Measurements from ENCODE around the gene RGMA.

DNA sequence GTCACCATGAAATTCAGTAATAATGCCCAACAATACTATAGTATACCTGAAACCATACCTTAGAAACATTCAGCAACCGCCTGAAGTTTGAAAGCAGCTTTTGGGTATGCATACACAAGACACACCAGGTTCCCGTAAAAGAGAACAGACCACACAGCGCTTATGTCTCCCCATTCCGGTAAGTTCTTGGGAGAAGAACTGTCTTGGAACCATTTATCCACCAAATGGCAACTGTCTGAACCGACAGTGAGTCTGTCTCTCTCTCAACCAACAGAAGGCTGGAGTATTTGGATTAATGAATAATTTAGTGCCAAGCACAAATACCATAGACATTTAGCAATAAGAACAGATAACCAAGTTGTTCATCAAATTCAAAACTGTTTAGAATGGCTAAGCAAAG, 7.6 kb downstream of the RGMA start:
- TF ChIP-seq, protein P1, sequence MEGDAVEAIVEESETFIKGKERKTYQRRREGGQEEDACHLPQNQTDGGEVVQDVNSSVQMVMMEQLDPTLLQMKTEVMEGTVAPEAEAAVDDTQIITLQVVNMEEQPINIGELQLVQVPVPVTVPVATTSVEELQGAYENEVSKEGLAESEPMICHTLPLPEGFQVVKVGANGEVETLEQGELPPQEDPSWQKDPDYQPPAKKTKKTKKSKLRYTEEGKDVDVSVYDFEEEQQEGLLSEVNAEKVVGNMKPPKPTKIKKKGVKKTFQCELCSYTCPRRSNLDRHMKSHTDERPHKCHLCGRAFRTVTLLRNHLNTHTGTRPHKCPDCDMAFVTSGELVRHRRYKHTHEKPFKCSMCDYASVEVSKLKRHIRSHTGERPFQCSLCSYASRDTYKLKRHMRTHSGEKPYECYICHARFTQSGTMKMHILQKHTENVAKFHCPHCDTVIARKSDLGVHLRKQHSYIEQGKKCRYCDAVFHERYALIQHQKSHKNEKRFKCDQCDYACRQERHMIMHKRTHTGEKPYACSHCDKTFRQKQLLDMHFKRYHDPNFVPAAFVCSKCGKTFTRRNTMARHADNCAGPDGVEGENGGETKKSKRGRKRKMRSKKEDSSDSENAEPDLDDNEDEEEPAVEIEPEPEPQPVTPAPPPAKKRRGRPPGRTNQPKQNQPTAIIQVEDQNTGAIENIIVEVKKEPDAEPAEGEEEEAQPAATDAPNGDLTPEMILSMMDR (conservative IDR thresholded peaks at IDR 0.05; ENCODE audit: low read depth, low read length): no peak
- TF ChIP-seq EZH2 (IDR thresholded peaks at IDR 0.05; ENCODE audit: low read length, unreplicated experiment): no peak
- TF ChIP-seq EZH2phosphoT487 (IDR thresholded peaks at IDR 0.05; ENCODE audit: borderline replicate concordance, low read length): no peak

All from PC-3 (cell line).